Hepatocyte (in vitro differentiated cells): ENCODE data around the gene RPP25L. TPM values are rescaled to one million over a fixed set of nuclear protein-coding genes. Genes with fewer than 3 reads are reported as not detected.

ENCODE experiments used
- DNase-seq: peaks from one replicate; pipeline ENCODE4 v3.0.0-alpha.2; 2016; ENCODE audit warnings: low spot score
- H2AFZ ChIP-seq: fragments of 200-600 bp; sonication (generic); 2 replicates; pipeline ENCODE4 v1.6.0; 2016; ENCODE audit warnings: antibody characterized with exemption, mild to moderate bottlenecking
- H3K27ac ChIP-seq: fragments of 200-600 bp; sonication (generic); 2 replicates; pipeline ENCODE4 v1.5.1; 2016; ENCODE audit warnings: mild to moderate bottlenecking
- H3K27me3 ChIP-seq: fragments of 200-600 bp; sonication (generic); 2 replicates; pipeline ENCODE4 v1.6.1; 2016
- H3K36me3 ChIP-seq: fragments of 200-600 bp; sonication (generic); replicated peaks from 2 replicates; pipeline ENCODE4 v1.5.1; 2016; ENCODE audit warnings: low read depth; ENCODE audit not compliant: insufficient read depth
- H3K4me1 ChIP-seq: fragments of 200-600 bp; sonication (generic); 2 replicates; pipeline ENCODE4 v1.5.1; 2016; ENCODE audit warnings: mild to moderate bottlenecking, moderate library complexity; ENCODE audit not compliant: insufficient read depth
- H3K4me2 ChIP-seq: fragments of 200-600 bp; sonication (generic); 2 replicates; pipeline ENCODE4 v1.6.0; 2016
- H3K4me3 ChIP-seq: fragments of 200-600 bp; sonication (generic); 2 replicates; pipeline ENCODE4 v1.5.1; 2016; ENCODE audit warnings: mild to moderate bottlenecking
- H3K79me2 ChIP-seq: fragments of 200-600 bp; sonication (generic); 2 replicates; pipeline ENCODE4 v1.6.0; 2017; ENCODE audit warnings: mild to moderate bottlenecking
- H3K9me2 ChIP-seq: fragments of 200-600 bp; sonication (generic); replicated peaks from 2 replicates; pipeline ENCODE4 v1.6.0; 2017; ENCODE audit warnings: mild to moderate bottlenecking; ENCODE audit not compliant: insufficient read depth
- H3K9me3 ChIP-seq: fragments of 200-600 bp; sonication (generic); 2 replicates; pipeline ENCODE4 v1.5.1; 2016; ENCODE audit warnings: low read depth, mild to moderate bottlenecking
- H4K20me1 ChIP-seq: fragments of 200-600 bp; sonication (generic); 2 replicates; pipeline ENCODE4 v1.6.0; 2016; ENCODE audit warnings: mild to moderate bottlenecking; ENCODE audit not compliant: insufficient read depth, poor library complexity, severe bottlenecking
- CTCF ChIP-seq: fragments of 200-600 bp; sonication (generic); IDR thresholded peaks from 2 replicates; pipeline ENCODE4 v1.5.1; 2016; ENCODE audit warnings: antibody characterized with exemption, mild to moderate bottlenecking; ENCODE audit not compliant: poor library complexity
- EZH2 ChIP-seq: fragments of 200-600 bp; sonication (generic); IDR thresholded peaks from 2 replicates; pipeline ENCODE4 v1.6.1; 2016; ENCODE audit warnings: antibody characterized with exemption, mild to moderate bottlenecking, borderline replicate concordance
- EZH2phosphoT487 ChIP-seq: fragments of 200-600 bp; sonication (generic); IDR thresholded peaks from one replicate; pipeline ENCODE4 v1.6.1; 2018; ENCODE audit warnings: antibody characterized with exemption, mild to moderate bottlenecking, low read depth, moderate library complexity; ENCODE audit not compliant: unreplicated experiment, severe bottlenecking
- WGBS: methylation state at CpG from one replicate; pipeline ENCODE4 v1.1.6; 2016; ENCODE audit warnings: low lambda C conversion rate; ENCODE audit errors: missing lambda C conversion rate; 5-methylcytosine and 5-hydroxymethylcytosine counted together
- polyA plus RNA-seq: library from polyadenylated mRNA; unstranded; fragments of >200 nt; fragmentation: Nextera tagmentation; extraction: Ambion mirVana; gene quantifications from 2 replicates; pipeline ENCODE4 v1.2.1, GENCODE V29; 2016
- total RNA-seq: library from RNA; depleted of rRNA; stranded (reverse); fragments of >200 nt; gene quantifications from 2 replicates; pipeline ENCODE4 v1.2.3, GENCODE V29; 2014

Gene RPP25L
- total and polyA plus RNA-seq, 2 experiments from 2014 or later, result 30.0 to 35.7 TPM

GRCh38 chr9:34587271-34587670 lies 24.6 kb downstream of the RPP25L start:
- DNase-seq, result no peak
- H3K27me3 ChIP-seq, result peaks cover 83% of the 10 kb centered on the region
- no peak overlapping the region for H2AFZ ChIP-seq

GRCh38 chr9:34585946-34586669 lies 25.8 kb downstream of the RPP25L start:
- Histone ChIP-seq H3K4me1 (peaks cover 24% of the 10 kb centered on the region), H3K27me3 (peaks cover 81% of the 10 kb centered on the region), H3K9me2 (no peaks in the 10 kb centered on the region), H3K79me2 (no peaks in the 10 kb centered on the region), H3K4me2 (no peak overlapping the region), H3K4me3 (no peak overlapping the region), H3K36me3 (no peaks in the 10 kb centered on the region), H2AFZ (no peak overlapping the region), H4K20me1 (no peaks in the 10 kb centered on the region), H3K9me3 (no peaks in the 10 kb centered on the region), H3K27ac (no peak overlapping the region)
- DNase-seq, result no peak
- TF ChIP-seq EZH2, result no peak
- TF ChIP-seq EZH2phosphoT487, result no peak
- no peak for TF ChIP-seq CTCF
- WGBS, result 35% methylated on average over 11 of the region's 11 CpGs

More at GRCh38 chr9:34587271-34587670, 24.6 kb downstream of the RPP25L start:
- no peaks in the 10 kb centered on the region for H4K20me1 ChIP-seq
- no peak overlapping the region for H3K4me3 ChIP-seq
- 72% methylated on average over 2 of the region's 2 CpGs for WGBS
- peaks cover 33% of the 10 kb centered on the region for H3K4me1 ChIP-seq
- no peaks in the 10 kb centered on the region for H3K9me3 ChIP-seq
- H3K27ac ChIP-seq, result no peak overlapping the region
- TF ChIP-seq CTCF, result no peak
- no peak for TF ChIP-seq EZH2phosphoT487
- no peak for TF ChIP-seq EZH2
- no peaks in the 10 kb centered on the region for H3K79me2 ChIP-seq
- no peak overlapping the region for H3K4me2 ChIP-seq
- no peaks in the 10 kb centered on the region for H3K9me2 ChIP-seq
- H3K36me3 ChIP-seq, result no peaks in the 10 kb centered on the region

- Histone ChIP-seq H3K36me3 (no peaks in the 10 kb centered on the region), H3K27me3 (peaks cover 80% of the 10 kb centered on the region), H3K4me1 (peaks cover 12% of the 10 kb centered on the region), H3K4me2 (no peak overlapping the region), H3K9me2 (no peaks in the 10 kb centered on the region), H2AFZ (no peak overlapping the region), H3K79me2 (no peaks in the 10 kb centered on the region), H3K27ac (no peak overlapping the region), H4K20me1 (no peaks in the 10 kb centered on the region), H3K9me3 (no peaks in the 10 kb centered on the region), H3K4me3 (no peak overlapping the region)
- WGBS, result 85% methylated on average over 5 of the region's 5 CpGs
- TF ChIP-seq EZH2phosphoT487 (no peak), CTCF (no peak), EZH2 (no peak)
- DNase-seq, result no peak
Observed at GRCh38 chr9:34584970-34585369, 26.9 kb downstream of the RPP25L start.
